GM21447 (cell line): ENCODE results near the gene HOXD1.

ENCODE experiments used
- ATAC-seq: cut with Tn5 transposase; IDR thresholded peaks from one replicate; pipeline ENCODE4 v1.9.1; 2021; ENCODE audit not compliant: unreplicated experiment

Gene HOXD1

GRCh38 chr2:176178757-176179295 lies 9.6 kb upstream of the HOXD1 start:
- ATAC-seq, result no peak

- no peak for ATAC-seq
These were observed 6.9 kb upstream of the HOXD1 start for GRCh38 chr2:176181551-176181950.

GRCh38 chr2:176182671-176183070 lies 5.8 kb upstream of the HOXD1 start:
- no peak for ATAC-seq

- ATAC-seq, result no peak
These were observed 3.7 kb upstream of the HOXD1 start for GRCh38 chr2:176184749-176185148.

- ATAC-seq, result no peak
These were observed 2.4 kb upstream of the HOXD1 start for GRCh38 chr2:176186024-176186423.

- no peak for ATAC-seq
These were observed 1.1 kb upstream of the HOXD1 start for GRCh38 chr2:176187200-176187898.

- no peak for ATAC-seq
These were observed 559 bp downstream of the HOXD1 start for GRCh38 chr2:176188774-176189680.

- no peak for ATAC-seq
These were observed 1.5 kb downstream of the HOXD1 start for GRCh38 chr2:176189681-176190641.

- ATAC-seq, result no peak
These were observed 3.9 kb downstream of the HOXD1 start for GRCh38 chr2:176192351-176192750.

GRCh38 chr2:176193048-176193447 lies 4.6 kb downstream of the HOXD1 start:
- no peak for ATAC-seq

- ATAC-seq, result no peak
These were observed 11.4 kb downstream of the HOXD1 start for GRCh38 chr2:176199902-176200301.

- no peak for ATAC-seq
These were observed 12.5 kb downstream of the HOXD1 start for GRCh38 chr2:176200971-176201370.

- ATAC-seq, result no peak
These were observed 14.0 kb downstream of the HOXD1 start for GRCh38 chr2:176202491-176202890.

GRCh38 chr2:176205126-176205525 lies 16.7 kb downstream of the HOXD1 start:
- no peak for ATAC-seq

- ATAC-seq, result no peak
These were observed 17.7 kb downstream of the HOXD1 start for GRCh38 chr2:176206136-176206535.

- no peak for ATAC-seq
These were observed 18.2 kb downstream of the HOXD1 start for GRCh38 chr2:176206682-176207081.

GRCh38 chr2:176211110-176211509 lies 22.6 kb downstream of the HOXD1 start:
- no peak for ATAC-seq

GRCh38 chr2:176212276-176212675 lies 23.8 kb downstream of the HOXD1 start:
- ATAC-seq, result no peak

- no peak for ATAC-seq
These were observed 24.9 kb downstream of the HOXD1 start for GRCh38 chr2:176213406-176213805.

GRCh38 chr2:176227874-176228273 lies 39.4 kb downstream of the HOXD1 start:
- no peak for ATAC-seq

- no peak for ATAC-seq
These were observed 45.7 kb downstream of the HOXD1 start for GRCh38 chr2:176234156-176234555.
